Measurements from ENCODE around the gene CXCL10. TPM values are rescaled to one million over a fixed set of nuclear protein-coding genes. Genes with fewer than 3 reads are reported as not detected.

Gene CXCL10
- total RNA-seq, 1 experiment from 2014 or later, result not detected

- BruUV-seq (replicated peaks), result no TSS peak
- no peak overlapping the region for H3K4me3 ChIP-seq (ENCODE audit: low read depth in 2 of 2, low read length in 2 of 2)
- H3K27me3 ChIP-seq (ENCODE audit: control insufficient read depth, insufficient read depth, low read length), result no peaks in the 10 kb centered on the region
- in situ Hi-C loops (cut with HindIII; ENCODE audit: low pct_unique_long_range_greater_than_20kb, low sequenced_read_pairs), result no loop called here
- no peak for ATAC-seq
- POLR2A ChIA-PET, result no interaction called here
- no peak overlapping the region for H3K27ac ChIP-seq (ENCODE audit: low read length)
- no peak for TF ChIP-seq SIN3A (IDR thresholded peaks at IDR 0.05; ENCODE audit: borderline replicate concordance, insufficient read depth, low read depth, low read length)
- TF ChIP-seq CTCF (IDR thresholded peaks at IDR 0.05), result no peak
- intact Hi-C loops (cut with micrococcal nuclease; ENCODE audit: unreplicated experiment), result no loop called here
- H3K36me3 ChIP-seq (ENCODE audit: control insufficient read depth, insufficient read depth, low read length), result no peaks in the 10 kb centered on the region
- no peaks in the 10 kb centered on the region; the same call in 1 of the 2 replicates for H3K4me1 ChIP-seq (ENCODE audit: control insufficient read depth, insufficient read depth, low read length)
- CTCF ChIA-PET, result no interaction called here
- H3K9me3 ChIP-seq (ENCODE audit: control insufficient read depth, insufficient read depth, low read depth, low read length), result no peaks in the 10 kb centered on the region
- DNase-seq (ENCODE audit: low read depth, low spot score), result no peak
Observed at GRCh38 chr4:76028350-76028765, 5.1 kb upstream of the CXCL10 start.

GRCh38 chr4:76024065-76024464, 768 bp upstream of the CXCL10 start:
- DNase-seq (ENCODE audit: low read depth, low spot score) (no peak), ATAC-seq (no peak)
- Histone ChIP-seq H3K36me3 (ENCODE audit: control insufficient read depth, insufficient read depth, low read length) (no peaks in the 10 kb centered on the region), H3K4me3 (ENCODE audit: low read depth in 2 of 2, low read length in 2 of 2) (no peak overlapping the region), H3K27me3 (ENCODE audit: control insufficient read depth, insufficient read depth, low read length) (peaks cover 4% of the 10 kb centered on the region), H3K9me3 (ENCODE audit: control insufficient read depth, insufficient read depth, low read depth, low read length) (no peaks in the 10 kb centered on the region), H3K4me1 (ENCODE audit: control insufficient read depth, insufficient read depth, low read length) (no peaks in the 10 kb centered on the region; the same call in 1 of the 2 replicates), H3K27ac (ENCODE audit: low read length) (no peak overlapping the region)
- in situ Hi-C loops (cut with HindIII; ENCODE audit: low pct_unique_long_range_greater_than_20kb, low sequenced_read_pairs), result no loop called here
- POLR2A ChIA-PET, result no interaction called here
- BruUV-seq (replicated peaks), result no TSS peak
- CTCF ChIA-PET, result no interaction called here
- intact Hi-C loops (cut with micrococcal nuclease; ENCODE audit: unreplicated experiment), result no loop called here
- no peak for TF ChIP-seq REST (IDR thresholded peaks at IDR 0.05; ENCODE audit: insufficient read depth in 1 of 2, low read depth in 2 of 2, low read length in 1 of 2)
- no peak for TF ChIP-seq TCF7L2 (IDR thresholded peaks at IDR 0.05; ENCODE audit: low read depth, low read length)
- no peak for TF ChIP-seq CTCF (IDR thresholded peaks at IDR 0.05)
- no peak for TF ChIP-seq POLR2AphosphoS5 (IDR thresholded peaks at IDR 0.05; ENCODE audit: low read depth, low read length)
- no peak for TF ChIP-seq SIN3A (IDR thresholded peaks at IDR 0.05; ENCODE audit: borderline replicate concordance, insufficient read depth, low read depth, low read length)

Measured in Panc1 (cell line).